HepG2 (cell line): ENCODE data around the gene SLC7A4. TPM values are rescaled to one million over a fixed set of nuclear protein-coding genes. Genes with fewer than 3 reads are reported as not detected.
A peak's percentile ranks its signal among the peaks of the same experiment; 100 is the strongest.

ENCODE experiments used
- CSRNP2 ChIP-seq: sonication (generic); formaldehyde crosslinking; conservative IDR thresholded peaks from 2 replicates; pipeline ENCODE4 v1.8.0; 2022; ENCODE audit warnings: low read depth, missing genetic modification reagents
- E2F1 ChIP-seq: sonication (generic); formaldehyde crosslinking; IDR thresholded peaks from 2 replicates; pipeline ENCODE4 v1.5.0; 2020; ENCODE audit warnings: missing genetic modification reagents
- FOXP1 ChIP-seq, 2 experiments: fragments of 450-650 bp in 1 of 2; IDR thresholded peaks; 2 replicates each; pipeline ENCODE4 v1.6.1; 2017 to 2018; ENCODE audit warnings: antibody characterized with exemption in 1 of 2
- HNRNPH1 ChIP-seq: fragments of 200-400 bp; formaldehyde crosslinking; optimal IDR thresholded peaks from 2 replicates; pipeline ENCODE3; 2017; ENCODE audit warnings: mild to moderate bottlenecking, low read depth, low read length
- NFE2L1 ChIP-seq: sonication (generic); formaldehyde crosslinking; IDR thresholded peaks from 2 replicates; pipeline ENCODE4 v1.4.0; 2020; ENCODE audit warnings: missing genetic modification reagents, mild to moderate bottlenecking, borderline replicate concordance
- PAXIP1 ChIP-seq: sonication (generic); formaldehyde crosslinking; conservative IDR thresholded peaks from 2 replicates; pipeline ENCODE4 v1.4.0; 2020; ENCODE audit warnings: mild to moderate bottlenecking, missing genetic modification reagents, moderate library complexity
- SRSF4 ChIP-seq: fragments of 200-400 bp; formaldehyde crosslinking; IDR thresholded peaks from one replicate; pipeline ENCODE4 v1.6.1; 2018; ENCODE audit warnings: mild to moderate bottlenecking, low read depth, low read length, moderate library complexity; ENCODE audit not compliant: poor library complexity, severe bottlenecking
- ZBTB20 ChIP-seq: sonication (generic); formaldehyde crosslinking; IDR thresholded peaks from 2 replicates; pipeline ENCODE4 v1.8.1; 2023; ENCODE audit warnings: missing genetic modification reagents, low read depth, mild to moderate bottlenecking, borderline replicate concordance
- ZBTB39 ChIP-seq: sonication (generic); formaldehyde crosslinking; IDR thresholded peaks from 2 replicates; pipeline ENCODE4 v1.5.0; 2020; ENCODE audit warnings: missing genetic modification reagents
- ZNF124 ChIP-seq: sonication (generic); formaldehyde crosslinking; IDR thresholded peaks from 2 replicates; pipeline ENCODE4 v1.4.0; 2020; ENCODE audit warnings: missing genetic modification reagents
- ZNF264 ChIP-seq: sonication (generic); formaldehyde crosslinking; IDR thresholded peaks from 2 replicates; pipeline ENCODE4 v1.4.0; 2020; ENCODE audit warnings: missing genetic modification reagents
- ZNF615 ChIP-seq: sonication (generic); formaldehyde crosslinking; IDR thresholded peaks from 2 replicates; pipeline ENCODE4 v1.5.0; 2020; ENCODE audit warnings: mild to moderate bottlenecking, missing genetic modification reagents, borderline replicate concordance
- polyA plus RNA-seq, 8 experiments: library from polyadenylated mRNA; depleted of rRNA in 3 of 8; stranded (reverse) in 7 of 8; unstranded in 1 of 8; fragments of >200 nt; fragmentation: Illumina TruSeq in 4 of 8; extraction: Trizol in 4 of 8; gene quantifications; 2 replicates each; pipeline versions ENCODE4 v1.2.1 to v1.2.3, GENCODE V29; 2011 to 2016; ENCODE audit warnings: low read depth in 4 of 8, missing spikeins in 1 of 8, mixed read lengths in 1 of 8; ENCODE audit not compliant: insufficient read depth in 1 of 8
- total RNA-seq, 5 experiments: library from RNA; depleted of rRNA; stranded (reverse); fragments of >200 nt; fragmentation: Illumina TruSeq; extraction: Trizol; gene quantifications; 2 replicates each; pipeline ENCODE4 v1.2.3, GENCODE V29; 2016; ENCODE audit warnings: low read depth in 1 of 5
- TF ChIP-seq, protein P1 (sequence below): sonication (generic); formaldehyde crosslinking; IDR thresholded peaks from 2 replicates; pipeline ENCODE4 v1.5.0; 2020; ENCODE audit warnings: mild to moderate bottlenecking, missing genetic modification reagents, moderate library complexity
- TF ChIP-seq, protein P2 (sequence below): sonication (generic); formaldehyde crosslinking; IDR thresholded peaks from 2 replicates; pipeline ENCODE4 v1.5.0; 2020; ENCODE audit warnings: mild to moderate bottlenecking, missing genetic modification reagents

Gene SLC7A4
- total and polyA plus RNA-seq, 2 of the 13 experiments (the other 11 are each of a cell fraction or from before 2014, with no cell fraction given) = not detected

- peak; percentile 69 for TF ChIP-seq PAXIP1 (CRISPR knock-in tag)
- TF ChIP-seq CSRNP2 (CRISPR knock-in tag) = no peak
- peak; percentile 56; the same call in 1 of the 2 replicates for TF ChIP-seq ZBTB39 (CRISPR knock-in tag)
- TF ChIP-seq ZNF124 (CRISPR knock-in tag) = peak; percentile 91; the same call in 1 of the 2 replicates
- no peak for TF ChIP-seq NFE2L1 (CRISPR knock-in tag)
- TF ChIP-seq, protein P1, sequence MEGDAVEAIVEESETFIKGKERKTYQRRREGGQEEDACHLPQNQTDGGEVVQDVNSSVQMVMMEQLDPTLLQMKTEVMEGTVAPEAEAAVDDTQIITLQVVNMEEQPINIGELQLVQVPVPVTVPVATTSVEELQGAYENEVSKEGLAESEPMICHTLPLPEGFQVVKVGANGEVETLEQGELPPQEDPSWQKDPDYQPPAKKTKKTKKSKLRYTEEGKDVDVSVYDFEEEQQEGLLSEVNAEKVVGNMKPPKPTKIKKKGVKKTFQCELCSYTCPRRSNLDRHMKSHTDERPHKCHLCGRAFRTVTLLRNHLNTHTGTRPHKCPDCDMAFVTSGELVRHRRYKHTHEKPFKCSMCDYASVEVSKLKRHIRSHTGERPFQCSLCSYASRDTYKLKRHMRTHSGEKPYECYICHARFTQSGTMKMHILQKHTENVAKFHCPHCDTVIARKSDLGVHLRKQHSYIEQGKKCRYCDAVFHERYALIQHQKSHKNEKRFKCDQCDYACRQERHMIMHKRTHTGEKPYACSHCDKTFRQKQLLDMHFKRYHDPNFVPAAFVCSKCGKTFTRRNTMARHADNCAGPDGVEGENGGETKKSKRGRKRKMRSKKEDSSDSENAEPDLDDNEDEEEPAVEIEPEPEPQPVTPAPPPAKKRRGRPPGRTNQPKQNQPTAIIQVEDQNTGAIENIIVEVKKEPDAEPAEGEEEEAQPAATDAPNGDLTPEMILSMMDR (CRISPR knock-in tag) = peak; percentile 78
- peak; percentile 95 for TF ChIP-seq ZNF264 (CRISPR knock-in tag)
- TF ChIP-seq ZBTB20 (CRISPR knock-in tag) = peak; percentile 46; the same call in 1 of the 2 replicates
- no peak for TF ChIP-seq HNRNPH1
- no peak for TF ChIP-seq SRSF4
- TF ChIP-seq FOXP1 (IDR thresholded peaks at IDR 0.05) = no peak
- TF ChIP-seq FOXP1 (CRISPR knock-in tag; IDR thresholded peaks at IDR 0.05) = 0 out of 2 replicates have a peak, but pooled peaks have one; percentile 28
- 0 out of 2 replicates have a peak, but pooled peaks have one; percentile 81 for TF ChIP-seq ZNF615
- TF ChIP-seq, protein P2, sequence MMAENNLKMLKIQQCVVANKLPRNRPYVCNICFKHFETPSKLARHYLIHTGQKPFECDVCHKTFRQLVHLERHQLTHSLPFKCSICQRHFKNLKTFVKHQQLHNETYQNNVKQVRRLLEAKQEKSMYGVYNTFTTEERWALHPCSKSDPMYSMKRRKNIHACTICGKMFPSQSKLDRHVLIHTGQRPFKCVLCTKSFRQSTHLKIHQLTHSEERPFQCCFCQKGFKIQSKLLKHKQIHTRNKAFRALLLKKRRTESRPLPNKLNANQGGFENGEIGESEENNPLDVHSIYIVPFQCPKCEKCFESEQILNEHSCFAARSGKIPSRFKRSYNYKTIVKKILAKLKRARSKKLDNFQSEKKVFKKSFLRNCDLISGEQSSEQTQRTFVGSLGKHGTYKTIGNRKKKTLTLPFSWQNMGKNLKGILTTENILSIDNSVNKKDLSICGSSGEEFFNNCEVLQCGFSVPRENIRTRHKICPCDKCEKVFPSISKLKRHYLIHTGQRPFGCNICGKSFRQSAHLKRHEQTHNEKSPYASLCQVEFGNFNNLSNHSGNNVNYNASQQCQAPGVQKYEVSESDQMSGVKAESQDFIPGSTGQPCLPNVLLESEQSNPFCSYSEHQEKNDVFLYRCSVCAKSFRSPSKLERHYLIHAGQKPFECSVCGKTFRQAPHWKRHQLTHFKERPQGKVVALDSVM (CRISPR knock-in tag) = peak; percentile 64; the same call in 1 of the 2 replicates
- peak; percentile 93 for TF ChIP-seq E2F1
Measured at GRCh38 chr22:20981787-20982562, 50.4 kb downstream of the SLC7A4 start, which contains the start of gene LZTR1 (continued).
